Lower leg skin (tissue), 4 donors: ENCODE measurements around the gene BCL2L13. TPM values are rescaled to one million over a fixed set of nuclear protein-coding genes. Genes with fewer than 3 reads are reported as not detected.

Experiments used
- DNase-seq, 2 donors: peaks; one replicate each; pipeline ENCODE4 v3.0.0-alpha.2; 2019; ENCODE audit warnings: low spot score in 2 of 2
- H3K4me3 ChIP-seq: fragments of 200-600 bp; sonication (generic); 2 replicates; pipeline ENCODE4 v1.5.1; 2017; ENCODE audit warnings: mild to moderate bottlenecking, low read depth; ENCODE audit not compliant: poor library complexity, severe bottlenecking
- CTCF ChIP-seq, 3 donors: fragments of 450-650 bp; IDR thresholded peaks; one replicate each; pipeline ENCODE4 v1.5.1; 2016; ENCODE audit warnings: antibody characterized with exemption in 3 of 3, mild to moderate bottlenecking in 3 of 3, moderate library complexity in 2 of 3
- POLR2A ChIP-seq, 2 donors: fragments of 450-650 bp; IDR thresholded peaks; one replicate each; pipeline ENCODE4 v1.6.1; 2016 to 2017; ENCODE audit warnings: antibody characterized with exemption in 2 of 2, mild to moderate bottlenecking in 1 of 2, moderate library complexity in 1 of 2
- WGBS, 2 donors: methylation state at CpG; one replicate each; pipeline ENCODE4 v1.1.5; 2018; 5-methylcytosine and 5-hydroxymethylcytosine counted together
- intact Hi-C: fragments of 100-400 bp; cut with DNase I; formaldehyde crosslinking; loops from one replicate; pipeline ENCODE4 v1.15.0; 2023; ENCODE audit warnings: low total_unique reads
- total RNA-seq, 4 donors: library from RNA; depleted of rRNA; stranded (reverse); fragments of >200 nt; gene quantifications; one replicate each; pipeline ENCODE4 v1.1.0, GENCODE V29; 2016

The BCL2L13 gene
- total RNA-seq, 4 donors from 2014 or later = 63.0 to 71.2 (median 67.5) TPM

- TF ChIP-seq CTCF (IDR thresholded peaks at IDR 0.05) (no peak), POLR2A (IDR thresholded peaks at IDR 0.05) (no peak)
- H3K4me3 ChIP-seq = no peak overlapping the region
- 79 to 82% methylated on average over 27 of the region's 27 CpGs for WGBS, 2 donors
- no peak for DNase-seq
- intact Hi-C loops = no loop called here
Measured at GRCh38 chr22:17774926-17775685, 136.5 kb downstream of the BCL2L13 start.

GRCh38 chr22:17775781-17776465, 137.4 kb downstream of the BCL2L13 start:
- TF ChIP-seq POLR2A (IDR thresholded peaks at IDR 0.05) (no peak), CTCF (IDR thresholded peaks at IDR 0.05) (no peak)
- no peak overlapping the region for H3K4me3 ChIP-seq
- DNase-seq = no peak
- WGBS, 2 donors = 84 to 87% methylated on average over 10 of the region's 10 CpGs
- intact Hi-C loops = no loop called here

DNA sequence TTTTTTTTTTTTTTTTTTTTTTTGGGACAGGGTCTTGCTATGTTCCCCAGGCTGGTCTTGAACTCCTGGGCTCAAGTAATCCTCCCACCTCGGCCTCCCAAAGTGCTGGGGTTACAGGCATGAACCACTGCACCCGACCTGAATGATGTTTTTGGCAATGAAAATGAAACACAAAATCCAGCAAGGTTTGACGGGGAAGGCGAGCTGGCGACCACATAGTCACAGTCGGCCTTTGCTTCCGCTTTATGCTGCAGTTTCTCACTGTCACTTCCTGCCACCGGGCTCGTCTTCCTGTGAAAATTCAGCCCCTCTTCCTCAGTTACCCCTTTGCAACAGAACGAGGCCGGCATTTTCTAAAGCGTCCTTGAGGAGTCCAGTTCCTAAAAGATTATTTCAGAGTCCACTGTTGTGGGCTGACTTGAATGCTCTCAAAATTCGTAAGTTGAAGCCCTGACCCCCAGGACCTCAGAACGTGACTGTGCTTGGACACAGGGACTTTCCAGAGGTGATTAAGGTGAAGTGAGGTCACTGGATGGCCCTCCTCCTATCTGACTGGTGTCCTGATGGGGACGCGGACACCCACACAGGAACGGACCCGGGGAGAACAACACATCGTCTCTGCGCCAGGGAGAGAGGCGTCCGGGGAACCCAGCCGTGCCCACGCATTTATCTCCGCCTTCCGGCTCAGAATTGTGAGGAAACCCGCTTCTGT, 138.6 kb downstream of the BCL2L13 start:
- intact Hi-C loops = no loop called here
- H3K4me3 ChIP-seq = no peak overlapping the region
- WGBS, 2 donors = 62 to 77% methylated on average over 27 of the region's 27 CpGs
- no peak for TF ChIP-seq POLR2A (IDR thresholded peaks at IDR 0.05)
- DNase-seq = no peak

DNA sequence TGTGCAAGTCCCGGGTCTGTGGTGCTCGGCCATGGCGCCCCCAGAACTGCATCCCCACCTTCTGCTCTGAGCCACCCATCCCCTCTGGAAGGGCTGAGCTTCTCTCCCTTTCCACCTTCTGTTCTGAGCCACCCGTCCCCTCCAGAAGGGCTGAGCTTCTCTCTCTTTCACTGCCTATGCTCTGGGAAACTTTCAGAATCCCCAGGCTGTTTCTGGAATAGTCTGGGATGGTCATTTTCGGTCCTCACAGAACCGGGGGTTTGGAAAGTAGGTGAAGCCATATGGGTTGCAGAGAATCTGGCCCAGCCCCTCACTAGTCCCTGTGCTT, 139.1 kb downstream of the BCL2L13 start:
- DNase-seq = no peak
- H3K4me3 ChIP-seq = no peak overlapping the region
- TF ChIP-seq CTCF (IDR thresholded peaks at IDR 0.05) (no peak), POLR2A (IDR thresholded peaks at IDR 0.05) (no peak)
- intact Hi-C loops = no loop called here
- 58 to 66% methylated on average over 6 of the region's 6 CpGs for whole genome bisulfite sequencing, 2 donors

DNA sequence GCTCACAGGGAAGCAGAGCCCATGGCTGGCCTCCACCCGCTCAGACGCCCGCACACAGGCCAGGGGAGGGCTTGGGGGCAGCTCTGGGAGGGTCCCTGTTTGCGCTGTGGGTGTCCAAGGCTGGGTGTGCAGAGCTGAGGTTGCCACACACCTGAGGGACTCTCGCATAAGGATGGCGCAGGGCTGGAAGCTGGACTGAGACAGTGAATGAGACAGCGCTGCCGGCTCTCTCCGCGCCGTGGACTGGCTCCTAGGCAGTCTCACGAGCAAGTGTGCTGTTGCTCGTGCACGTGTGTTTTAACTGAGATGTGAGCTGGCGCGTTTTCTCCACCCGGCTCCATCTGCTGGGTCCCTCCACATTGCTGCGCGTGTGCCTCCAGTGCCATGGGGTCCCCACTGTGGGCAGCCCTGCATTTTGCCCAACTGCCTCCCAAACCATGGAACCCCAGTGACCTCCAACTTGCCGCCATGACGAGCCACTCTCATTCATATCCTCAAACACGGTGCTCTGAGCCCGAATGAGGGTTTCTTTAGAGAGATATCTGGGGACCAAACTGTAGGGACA, 139.9 kb downstream of the BCL2L13 start:
- H3K4me3 ChIP-seq = no peak overlapping the region
- no peak for DNase-seq
- TF ChIP-seq POLR2A (IDR thresholded peaks at IDR 0.05) (no peak), CTCF (IDR thresholded peaks at IDR 0.05) (no peak)
- WGBS, 2 donors = 92% methylated on average over 23 of the region's 23 CpGs
- intact Hi-C loops = no loop called here
